Measurements from ENCODE around the gene PLEKHF1.

- no peak for TF ChIP-seq EZH2 (IDR thresholded peaks at IDR 0.05; ENCODE audit: insufficient read depth, poor library complexity, severe bottlenecking)
- no peak for TF ChIP-seq EZH2phosphoT487 (IDR thresholded peaks at IDR 0.05; ENCODE audit: insufficient read depth, low read depth)
These were observed 34.6 kb downstream of the PLEKHF1 start for GRCh38 chr19:29699861-29700260.

Data from GM23248 (cell line).